WTC11 (cell line): Measurements from ENCODE around the gene ACTN1. TPM values are rescaled to one million over a fixed set of nuclear protein-coding genes. Genes with fewer than 3 reads are reported as not detected.

ENCODE experiments used
- ATAC-seq: fragments of 200-7000 bp; cut with Tn5 transposase; 2 replicates; pipeline ENCODE4 v1.10.0; 2021; ENCODE audit warnings: mild to moderate bottlenecking, moderate library complexity
- CTCF ChIA-PET: fragments of 300-600 bp; sonication (Branson Sonifier 250); formaldehyde crosslinking; loops from one replicate; lab custom pipeline; 2021; ENCODE audit warnings: antibody characterized with exemption; lab: Charles Lee
- POLR2A ChIA-PET: fragments of 350-600 bp; sonication (Branson Sonifier 250); formaldehyde crosslinking; loops from one replicate; lab custom pipeline; 2021; ENCODE audit warnings: antibody characterized with exemption; lab: Charles Lee
- DNase-seq: peaks from one replicate; pipeline ENCODE4 v3.0.0; 2021; ENCODE audit warnings: low spot score
- H3K27ac Mint-ChIP-seq: 2 replicates; pipeline ENCODE4 v1.8.0; 2021; ENCODE audit warnings: mixed read lengths
- H3K27me3 Mint-ChIP-seq: 2 replicates; pipeline ENCODE4 v1.8.0; 2021; ENCODE audit warnings: low read depth, mild to moderate bottlenecking, moderate library complexity, mixed read lengths
- H3K36me3 Mint-ChIP-seq: 2 replicates; pipeline ENCODE4 v1.8.0; 2021; ENCODE audit warnings: mixed read lengths
- H3K4me1 Mint-ChIP-seq: 2 replicates; pipeline ENCODE4 v1.8.0; 2022; ENCODE audit warnings: mixed read lengths
- H3K4me3 Mint-ChIP-seq: 2 replicates; pipeline ENCODE4 v1.8.0; 2021; ENCODE audit warnings: mild to moderate bottlenecking, moderate library complexity, mixed read lengths
- H3K9me3 Mint-ChIP-seq: 2 replicates; pipeline ENCODE4 v1.8.0; 2021; ENCODE audit warnings: mixed read lengths
- EMX1 ChIP-seq: fragments of 250-450 bp; sonication (Bioruptor Pico); IDR thresholded peaks from 2 replicates; pipeline ENCODE4 v1.8.0; 2021; ENCODE audit warnings: mild to moderate bottlenecking
- ETV6 ChIP-seq: sonication (generic); formaldehyde crosslinking; IDR thresholded peaks from 2 replicates; pipeline ENCODE4 v1.8.1; 2022; ENCODE audit warnings: mild to moderate bottlenecking, missing genetic modification reagents
- GRHL2 ChIP-seq: fragments of 250-450 bp; sonication (Bioruptor Pico); IDR thresholded peaks from 2 replicates; pipeline ENCODE4 v1.8.0; 2022; ENCODE audit warnings: mild to moderate bottlenecking, moderate library complexity; ENCODE audit not compliant: insufficient replicate concordance, severe bottlenecking
- IRF2 ChIP-seq: sonication (generic); formaldehyde crosslinking; IDR thresholded peaks from 2 replicates; pipeline ENCODE4 v1.8.0; 2022; ENCODE audit warnings: low read depth, missing genetic modification reagents, borderline replicate concordance
- NR2C2 ChIP-seq: sonication (generic); formaldehyde crosslinking; IDR thresholded peaks from 2 replicates; pipeline ENCODE4 v1.8.0; 2022; ENCODE audit warnings: mild to moderate bottlenecking, missing genetic modification reagents
- NR3C1 ChIP-seq: sonication (generic); formaldehyde crosslinking; conservative IDR thresholded peaks from 2 replicates; pipeline ENCODE4 v1.8.1; 2023; ENCODE audit warnings: low read depth, mild to moderate bottlenecking, missing genetic modification reagents
- OVOL2 ChIP-seq: fragments of 250-450 bp; sonication (Bioruptor Pico); IDR thresholded peaks from 2 replicates; pipeline ENCODE4 v1.9.0; 2021; ENCODE audit warnings: mild to moderate bottlenecking, borderline replicate concordance
- PRRX2 ChIP-seq: fragments of 250-450 bp; sonication (Bioruptor Pico); IDR thresholded peaks from 2 replicates; pipeline ENCODE4 v1.8.0; 2021; ENCODE audit warnings: mild to moderate bottlenecking
- SOX15 ChIP-seq: fragments of 250-450 bp; sonication (Bioruptor Pico); IDR thresholded peaks from 2 replicates; pipeline ENCODE4 v1.9.0; 2021; ENCODE audit warnings: mild to moderate bottlenecking
- SP1 ChIP-seq: sonication (generic); formaldehyde crosslinking; conservative IDR thresholded peaks from 2 replicates; pipeline ENCODE4 v1.8.1; 2022; ENCODE audit warnings: missing genetic modification reagents
- TEAD4 ChIP-seq: sonication (generic); formaldehyde crosslinking; IDR thresholded peaks from 2 replicates; pipeline ENCODE4 v1.8.0; 2022; ENCODE audit warnings: mild to moderate bottlenecking, missing genetic modification reagents
- ZBTB21 ChIP-seq: sonication (generic); formaldehyde crosslinking; IDR thresholded peaks from 2 replicates; pipeline ENCODE4 v1.8.1; 2023; ENCODE audit warnings: mild to moderate bottlenecking, missing genetic modification reagents, borderline replicate concordance
- ZNF138 ChIP-seq: sonication (generic); formaldehyde crosslinking; conservative IDR thresholded peaks from 2 replicates; pipeline ENCODE4 v1.8.1; 2022; ENCODE audit warnings: mild to moderate bottlenecking, moderate library complexity, missing genetic modification reagents
- ZNF219 ChIP-seq: sonication (generic); formaldehyde crosslinking; IDR thresholded peaks from 2 replicates; pipeline ENCODE4 v1.8.0; 2023; ENCODE audit warnings: missing genetic modification reagents, mild to moderate bottlenecking, borderline replicate concordance
- total RNA-seq: library from RNA; stranded (reverse); gene quantifications from 3 replicates; pipeline ENCODE4 v1.2.3, GENCODE V29; 2021
- TF ChIP-seq, protein P1 (sequence below): sonication (generic); formaldehyde crosslinking; IDR thresholded peaks from 2 replicates; pipeline ENCODE4 v1.8.0; 2022; ENCODE audit warnings: mild to moderate bottlenecking, missing genetic modification reagents
- TF ChIP-seq, protein P2 (sequence below): sonication (generic); formaldehyde crosslinking; IDR thresholded peaks from 2 replicates; pipeline ENCODE4 v1.8.1; 2023; ENCODE audit warnings: mild to moderate bottlenecking, missing genetic modification reagents
- TF ChIP-seq, protein P3 (sequence below): sonication (generic); formaldehyde crosslinking; IDR thresholded peaks from 2 replicates; pipeline ENCODE4 v1.8.1; 2023; ENCODE audit warnings: mild to moderate bottlenecking, missing genetic modification reagents, borderline replicate concordance
- TF ChIP-seq, protein P4 (sequence below): sonication (generic); formaldehyde crosslinking; IDR thresholded peaks from 2 replicates; pipeline ENCODE4 v1.8.1; 2023; ENCODE audit warnings: mild to moderate bottlenecking, missing genetic modification reagents
- TF ChIP-seq, protein P5 (sequence below): fragments of 250-450 bp; sonication (Bioruptor Pico); IDR thresholded peaks from 2 replicates; pipeline ENCODE4 v1.9.0; 2021; ENCODE audit warnings: moderate library complexity, mild to moderate bottlenecking, inconsistent platforms, borderline replicate concordance
- TF ChIP-seq, protein P6 (sequence below): fragments of 250-450 bp; sonication (Bioruptor Pico); IDR thresholded peaks from 2 replicates; pipeline ENCODE4 v1.9.0; 2021; ENCODE audit warnings: mild to moderate bottlenecking, borderline replicate concordance
- TF ChIP-seq, protein P7 (sequence below): sonication (generic); formaldehyde crosslinking; IDR thresholded peaks from 2 replicates; pipeline ENCODE4 v1.8.1; 2023; ENCODE audit warnings: mild to moderate bottlenecking, missing genetic modification reagents, moderate library complexity

Gene ACTN1
- total RNA-seq, 1 experiment from 2014 or later, result 196 TPM

DNA sequence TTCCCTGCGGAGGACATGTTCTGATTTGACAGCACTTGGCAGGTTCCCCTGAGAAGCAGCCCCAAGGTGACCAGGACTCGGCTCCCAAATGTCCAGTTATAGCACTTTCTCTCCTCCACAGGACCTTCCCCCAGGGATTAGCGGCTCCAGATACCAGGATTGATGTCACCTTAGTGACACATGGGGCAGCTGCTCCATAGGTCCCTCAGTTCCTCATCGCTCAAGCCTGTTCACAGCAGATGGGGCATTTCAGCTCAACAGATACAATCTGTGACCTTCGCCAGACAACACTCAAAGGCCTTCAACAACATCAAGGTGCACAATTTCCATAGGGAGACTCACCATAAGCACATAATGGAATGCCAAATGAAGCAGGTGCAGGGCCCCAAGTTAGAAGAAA is 118.3 kb downstream of the ACTN1 start:
- no peak for DNase-seq
- H3K36me3 Mint-ChIP-seq, result peaks cover 12% of the 10 kb centered on the region
- H3K4me1 Mint-ChIP-seq, result peaks cover 3% of the 10 kb centered on the region; the same call in 1 of the 2 replicates
- no peak overlapping the region for H3K4me3 Mint-ChIP-seq
- ATAC-seq, result no peak
- ChIA-PET CTCF (interaction anchor here (1.0 to 1.4 kb wide), 2 partner anchors 230 to 241 kb away, joined by 3 read pairs; no protein-coding TSS in a partner anchor), POLR2A (no interaction called here)
- no peak for TF ChIP-seq ZNF219 (CRISPR knock-in tag)
- TF ChIP-seq, protein P1, sequence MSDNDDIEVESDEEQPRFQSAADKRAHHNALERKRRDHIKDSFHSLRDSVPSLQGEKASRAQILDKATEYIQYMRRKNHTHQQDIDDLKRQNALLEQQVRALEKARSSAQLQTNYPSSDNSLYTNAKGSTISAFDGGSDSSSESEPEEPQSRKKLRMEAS (CRISPR knock-in tag), result no peak
- no peak for TF ChIP-seq OVOL2 (CRISPR knock-in tag)
- no peak for TF ChIP-seq TEAD4 (CRISPR knock-in tag)
- TF ChIP-seq, protein P2, sequence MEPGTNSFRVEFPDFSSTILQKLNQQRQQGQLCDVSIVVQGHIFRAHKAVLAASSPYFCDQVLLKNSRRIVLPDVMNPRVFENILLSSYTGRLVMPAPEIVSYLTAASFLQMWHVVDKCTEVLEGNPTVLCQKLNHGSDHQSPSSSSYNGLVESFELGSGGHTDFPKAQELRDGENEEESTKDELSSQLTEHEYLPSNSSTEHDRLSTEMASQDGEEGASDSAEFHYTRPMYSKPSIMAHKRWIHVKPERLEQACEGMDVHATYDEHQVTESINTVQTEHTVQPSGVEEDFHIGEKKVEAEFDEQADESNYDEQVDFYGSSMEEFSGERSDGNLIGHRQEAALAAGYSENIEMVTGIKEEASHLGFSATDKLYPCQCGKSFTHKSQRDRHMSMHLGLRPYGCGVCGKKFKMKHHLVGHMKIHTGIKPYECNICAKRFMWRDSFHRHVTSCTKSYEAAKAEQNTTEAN (CRISPR knock-in tag), result no peak
- TF ChIP-seq, protein P3, sequence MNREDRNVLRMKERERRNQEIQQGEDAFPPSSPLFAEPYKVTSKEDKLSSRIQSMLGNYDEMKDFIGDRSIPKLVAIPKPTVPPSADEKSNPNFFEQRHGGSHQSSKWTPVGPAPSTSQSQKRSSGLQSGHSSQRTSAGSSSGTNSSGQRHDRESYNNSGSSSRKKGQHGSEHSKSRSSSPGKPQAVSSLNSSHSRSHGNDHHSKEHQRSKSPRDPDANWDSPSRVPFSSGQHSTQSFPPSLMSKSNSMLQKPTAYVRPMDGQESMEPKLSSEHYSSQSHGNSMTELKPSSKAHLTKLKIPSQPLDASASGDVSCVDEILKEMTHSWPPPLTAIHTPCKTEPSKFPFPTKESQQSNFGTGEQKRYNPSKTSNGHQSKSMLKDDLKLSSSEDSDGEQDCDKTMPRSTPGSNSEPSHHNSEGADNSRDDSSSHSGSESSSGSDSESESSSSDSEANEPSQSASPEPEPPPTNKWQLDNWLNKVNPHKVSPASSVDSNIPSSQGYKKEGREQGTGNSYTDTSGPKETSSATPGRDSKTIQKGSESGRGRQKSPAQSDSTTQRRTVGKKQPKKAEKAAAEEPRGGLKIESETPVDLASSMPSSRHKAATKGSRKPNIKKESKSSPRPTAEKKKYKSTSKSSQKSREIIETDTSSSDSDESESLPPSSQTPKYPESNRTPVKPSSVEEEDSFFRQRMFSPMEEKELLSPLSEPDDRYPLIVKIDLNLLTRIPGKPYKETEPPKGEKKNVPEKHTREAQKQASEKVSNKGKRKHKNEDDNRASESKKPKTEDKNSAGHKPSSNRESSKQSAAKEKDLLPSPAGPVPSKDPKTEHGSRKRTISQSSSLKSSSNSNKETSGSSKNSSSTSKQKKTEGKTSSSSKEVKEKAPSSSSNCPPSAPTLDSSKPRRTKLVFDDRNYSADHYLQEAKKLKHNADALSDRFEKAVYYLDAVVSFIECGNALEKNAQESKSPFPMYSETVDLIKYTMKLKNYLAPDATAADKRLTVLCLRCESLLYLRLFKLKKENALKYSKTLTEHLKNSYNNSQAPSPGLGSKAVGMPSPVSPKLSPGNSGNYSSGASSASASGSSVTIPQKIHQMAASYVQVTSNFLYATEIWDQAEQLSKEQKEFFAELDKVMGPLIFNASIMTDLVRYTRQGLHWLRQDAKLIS (CRISPR knock-in tag), result no peak
- TF ChIP-seq SOX15 (CRISPR knock-in tag), result no peak
- TF ChIP-seq, protein P4, sequence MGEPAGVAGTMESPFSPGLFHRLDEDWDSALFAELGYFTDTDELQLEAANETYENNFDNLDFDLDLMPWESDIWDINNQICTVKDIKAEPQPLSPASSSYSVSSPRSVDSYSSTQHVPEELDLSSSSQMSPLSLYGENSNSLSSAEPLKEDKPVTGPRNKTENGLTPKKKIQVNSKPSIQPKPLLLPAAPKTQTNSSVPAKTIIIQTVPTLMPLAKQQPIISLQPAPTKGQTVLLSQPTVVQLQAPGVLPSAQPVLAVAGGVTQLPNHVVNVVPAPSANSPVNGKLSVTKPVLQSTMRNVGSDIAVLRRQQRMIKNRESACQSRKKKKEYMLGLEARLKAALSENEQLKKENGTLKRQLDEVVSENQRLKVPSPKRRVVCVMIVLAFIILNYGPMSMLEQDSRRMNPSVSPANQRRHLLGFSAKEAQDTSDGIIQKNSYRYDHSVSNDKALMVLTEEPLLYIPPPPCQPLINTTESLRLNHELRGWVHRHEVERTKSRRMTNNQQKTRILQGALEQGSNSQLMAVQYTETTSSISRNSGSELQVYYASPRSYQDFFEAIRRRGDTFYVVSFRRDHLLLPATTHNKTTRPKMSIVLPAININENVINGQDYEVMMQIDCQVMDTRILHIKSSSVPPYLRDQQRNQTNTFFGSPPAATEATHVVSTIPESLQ, result no peak
- TF ChIP-seq, protein P5, sequence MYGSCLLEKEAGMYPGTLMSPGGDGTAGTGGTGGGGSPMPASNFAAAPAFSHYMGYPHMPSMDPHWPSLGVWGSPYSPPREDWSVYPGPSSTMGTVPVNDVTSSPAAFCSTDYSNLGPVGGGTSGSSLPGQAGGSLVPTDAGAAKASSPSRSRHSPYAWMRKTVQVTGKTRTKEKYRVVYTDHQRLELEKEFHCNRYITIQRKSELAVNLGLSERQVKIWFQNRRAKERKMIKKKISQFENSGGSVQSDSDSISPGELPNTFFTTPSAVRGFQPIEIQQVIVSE (CRISPR knock-in tag), result no peak
- TF ChIP-seq NR3C1 (CRISPR knock-in tag), result no peak
- TF ChIP-seq ZNF138 (CRISPR knock-in tag), result no peak
- TF ChIP-seq GRHL2 (CRISPR knock-in tag), result no peak
- TF ChIP-seq ETV6, result no peak
- no peak for TF ChIP-seq PRRX2
- H3K27ac Mint-ChIP-seq, result no peak overlapping the region
- no peaks in the 10 kb centered on the region; the same call in 1 of the 2 replicates for H3K27me3 Mint-ChIP-seq
- peaks cover 10% of the 10 kb centered on the region for H3K9me3 Mint-ChIP-seq

DNA sequence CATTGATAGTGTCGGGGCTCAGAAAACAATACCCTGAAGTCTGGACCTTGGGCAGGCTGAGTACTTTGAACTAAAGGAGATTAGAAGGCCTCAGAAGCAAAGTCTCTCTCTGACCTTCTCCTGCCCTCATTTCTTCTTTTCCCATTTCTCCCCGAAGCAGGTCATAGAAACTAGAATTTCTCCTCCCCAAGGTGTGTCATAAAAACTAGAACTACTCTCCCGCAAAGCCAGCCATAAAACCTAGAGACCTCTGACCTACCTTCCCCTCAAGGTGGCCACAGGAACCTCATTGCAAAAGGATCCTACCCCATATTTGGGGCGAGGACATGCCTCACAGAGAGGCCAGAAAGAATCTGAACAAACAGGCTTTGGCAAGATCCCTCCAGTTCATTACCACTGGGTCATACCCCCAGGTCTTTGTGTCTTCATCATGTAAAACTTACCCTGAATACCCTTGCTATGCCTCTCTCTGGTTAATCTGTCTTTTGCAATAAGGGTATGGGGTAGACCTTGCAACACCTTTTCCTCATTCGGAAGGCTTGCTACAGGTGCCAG is 121.5 kb downstream of the ACTN1 start:
- ChIA-PET POLR2A (no interaction called here), CTCF (interaction anchor here (0.5 kb wide), 1 partner anchor 646 kb away, joined by 4 read pairs; no protein-coding TSS in a partner anchor)
- Mint-ChIP-seq H3K4me1 (no peaks in the 10 kb centered on the region), H3K9me3 (peaks cover under 1% of the 10 kb centered on the region; the same call in 1 of the 2 replicates), H3K4me3 (no peak overlapping the region), H3K36me3 (no peaks in the 10 kb centered on the region), H3K27me3 (no peaks in the 10 kb centered on the region), H3K27ac (no peak overlapping the region)
- 0 out of 2 replicates have a peak, but pooled peaks have one; percentile 38 for ATAC-seq
- no peak for DNase-seq
- TF ChIP-seq GRHL2 (CRISPR knock-in tag) (no peak), ZNF219 (CRISPR knock-in tag) (no peak), SP1 (no peak), IRF2 (CRISPR knock-in tag) (no peak), ZBTB21 (CRISPR knock-in tag) (no peak), NR2C2 (no peak), EMX1 (CRISPR knock-in tag) (no peak)
- TF ChIP-seq, protein P6, sequence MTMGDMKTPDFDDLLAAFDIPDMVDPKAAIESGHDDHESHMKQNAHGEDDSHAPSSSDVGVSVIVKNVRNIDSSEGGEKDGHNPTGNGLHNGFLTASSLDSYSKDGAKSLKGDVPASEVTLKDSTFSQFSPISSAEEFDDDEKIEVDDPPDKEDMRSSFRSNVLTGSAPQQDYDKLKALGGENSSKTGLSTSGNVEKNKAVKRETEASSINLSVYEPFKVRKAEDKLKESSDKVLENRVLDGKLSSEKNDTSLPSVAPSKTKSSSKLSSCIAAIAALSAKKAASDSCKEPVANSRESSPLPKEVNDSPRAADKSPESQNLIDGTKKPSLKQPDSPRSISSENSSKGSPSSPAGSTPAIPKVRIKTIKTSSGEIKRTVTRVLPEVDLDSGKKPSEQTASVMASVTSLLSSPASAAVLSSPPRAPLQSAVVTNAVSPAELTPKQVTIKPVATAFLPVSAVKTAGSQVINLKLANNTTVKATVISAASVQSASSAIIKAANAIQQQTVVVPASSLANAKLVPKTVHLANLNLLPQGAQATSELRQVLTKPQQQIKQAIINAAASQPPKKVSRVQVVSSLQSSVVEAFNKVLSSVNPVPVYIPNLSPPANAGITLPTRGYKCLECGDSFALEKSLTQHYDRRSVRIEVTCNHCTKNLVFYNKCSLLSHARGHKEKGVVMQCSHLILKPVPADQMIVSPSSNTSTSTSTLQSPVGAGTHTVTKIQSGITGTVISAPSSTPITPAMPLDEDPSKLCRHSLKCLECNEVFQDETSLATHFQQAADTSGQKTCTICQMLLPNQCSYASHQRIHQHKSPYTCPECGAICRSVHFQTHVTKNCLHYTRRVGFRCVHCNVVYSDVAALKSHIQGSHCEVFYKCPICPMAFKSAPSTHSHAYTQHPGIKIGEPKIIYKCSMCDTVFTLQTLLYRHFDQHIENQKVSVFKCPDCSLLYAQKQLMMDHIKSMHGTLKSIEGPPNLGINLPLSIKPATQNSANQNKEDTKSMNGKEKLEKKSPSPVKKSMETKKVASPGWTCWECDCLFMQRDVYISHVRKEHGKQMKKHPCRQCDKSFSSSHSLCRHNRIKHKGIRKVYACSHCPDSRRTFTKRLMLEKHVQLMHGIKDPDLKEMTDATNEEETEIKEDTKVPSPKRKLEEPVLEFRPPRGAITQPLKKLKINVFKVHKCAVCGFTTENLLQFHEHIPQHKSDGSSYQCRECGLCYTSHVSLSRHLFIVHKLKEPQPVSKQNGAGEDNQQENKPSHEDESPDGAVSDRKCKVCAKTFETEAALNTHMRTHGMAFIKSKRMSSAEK (CRISPR knock-in tag), result no peak
- TF ChIP-seq, protein P7, sequence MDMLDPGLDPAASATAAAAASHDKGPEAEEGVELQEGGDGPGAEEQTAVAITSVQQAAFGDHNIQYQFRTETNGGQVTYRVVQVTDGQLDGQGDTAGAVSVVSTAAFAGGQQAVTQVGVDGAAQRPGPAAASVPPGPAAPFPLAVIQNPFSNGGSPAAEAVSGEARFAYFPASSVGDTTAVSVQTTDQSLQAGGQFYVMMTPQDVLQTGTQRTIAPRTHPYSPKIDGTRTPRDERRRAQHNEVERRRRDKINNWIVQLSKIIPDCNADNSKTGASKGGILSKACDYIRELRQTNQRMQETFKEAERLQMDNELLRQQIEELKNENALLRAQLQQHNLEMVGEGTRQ (CRISPR knock-in tag), result no peak
